ENCODE results near the gene ANOS1.

DNA sequence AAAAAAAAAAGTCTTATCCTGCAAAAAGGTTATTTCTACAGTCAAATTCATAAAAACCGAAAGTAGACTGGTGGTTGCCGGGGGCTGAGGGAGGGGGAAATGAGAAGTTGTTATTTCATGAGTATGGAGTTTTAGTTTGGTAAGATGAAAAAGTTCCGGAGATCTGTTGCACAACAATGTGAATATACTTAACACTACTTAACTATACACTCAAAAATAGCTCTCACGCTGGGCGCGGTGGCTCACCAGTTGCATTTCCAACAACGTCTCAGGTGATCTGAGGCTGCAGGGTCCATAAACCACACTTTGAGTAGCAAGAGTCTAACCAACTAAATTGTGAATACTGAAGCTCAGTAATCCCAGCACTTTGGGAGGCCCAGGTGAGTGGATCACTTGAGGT lies 52.4 kb downstream of the ANOS1 start:
- TF ChIP-seq, protein P1, sequence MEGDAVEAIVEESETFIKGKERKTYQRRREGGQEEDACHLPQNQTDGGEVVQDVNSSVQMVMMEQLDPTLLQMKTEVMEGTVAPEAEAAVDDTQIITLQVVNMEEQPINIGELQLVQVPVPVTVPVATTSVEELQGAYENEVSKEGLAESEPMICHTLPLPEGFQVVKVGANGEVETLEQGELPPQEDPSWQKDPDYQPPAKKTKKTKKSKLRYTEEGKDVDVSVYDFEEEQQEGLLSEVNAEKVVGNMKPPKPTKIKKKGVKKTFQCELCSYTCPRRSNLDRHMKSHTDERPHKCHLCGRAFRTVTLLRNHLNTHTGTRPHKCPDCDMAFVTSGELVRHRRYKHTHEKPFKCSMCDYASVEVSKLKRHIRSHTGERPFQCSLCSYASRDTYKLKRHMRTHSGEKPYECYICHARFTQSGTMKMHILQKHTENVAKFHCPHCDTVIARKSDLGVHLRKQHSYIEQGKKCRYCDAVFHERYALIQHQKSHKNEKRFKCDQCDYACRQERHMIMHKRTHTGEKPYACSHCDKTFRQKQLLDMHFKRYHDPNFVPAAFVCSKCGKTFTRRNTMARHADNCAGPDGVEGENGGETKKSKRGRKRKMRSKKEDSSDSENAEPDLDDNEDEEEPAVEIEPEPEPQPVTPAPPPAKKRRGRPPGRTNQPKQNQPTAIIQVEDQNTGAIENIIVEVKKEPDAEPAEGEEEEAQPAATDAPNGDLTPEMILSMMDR (IDR thresholded peaks at IDR 0.05) = no peak
- no peak for TF ChIP-seq POLR2A (IDR thresholded peaks at IDR 0.05)
